WTC11 (cell line): ENCODE data around the gene OST4. TPM values are rescaled to one million over a fixed set of nuclear protein-coding genes. Genes with fewer than 3 reads are reported as not detected.

Experiments
- ATAC-seq: fragments of 200-7000 bp; cut with Tn5 transposase; 2 replicates; pipeline ENCODE4 v1.10.0; 2021; ENCODE audit warnings: mild to moderate bottlenecking, moderate library complexity
- CTCF ChIA-PET: fragments of 300-600 bp; sonication (Branson Sonifier 250); formaldehyde crosslinking; loops from one replicate; lab custom pipeline; 2021; ENCODE audit warnings: antibody characterized with exemption; lab: Charles Lee
- POLR2A ChIA-PET: fragments of 350-600 bp; sonication (Branson Sonifier 250); formaldehyde crosslinking; loops from one replicate; lab custom pipeline; 2021; ENCODE audit warnings: antibody characterized with exemption; lab: Charles Lee
- DNase-seq: peaks from one replicate; pipeline ENCODE4 v3.0.0; 2021; ENCODE audit warnings: low spot score
- H3K27ac Mint-ChIP-seq: 2 replicates; pipeline ENCODE4 v1.8.0; 2021; ENCODE audit warnings: mixed read lengths
- H3K27me3 Mint-ChIP-seq: 2 replicates; pipeline ENCODE4 v1.8.0; 2021; ENCODE audit warnings: low read depth, mild to moderate bottlenecking, moderate library complexity, mixed read lengths
- H3K36me3 Mint-ChIP-seq: 2 replicates; pipeline ENCODE4 v1.8.0; 2021; ENCODE audit warnings: mixed read lengths
- H3K4me1 Mint-ChIP-seq: 2 replicates; pipeline ENCODE4 v1.8.0; 2022; ENCODE audit warnings: mixed read lengths
- H3K4me3 Mint-ChIP-seq: 2 replicates; pipeline ENCODE4 v1.8.0; 2021; ENCODE audit warnings: mild to moderate bottlenecking, moderate library complexity, mixed read lengths
- H3K9me3 Mint-ChIP-seq: 2 replicates; pipeline ENCODE4 v1.8.0; 2021; ENCODE audit warnings: mixed read lengths
- AR ChIP-seq: fragments of 250-450 bp; sonication (Bioruptor Pico); IDR thresholded peaks from 2 replicates; pipeline ENCODE4 v1.9.0; 2021; ENCODE audit warnings: mild to moderate bottlenecking
- ATF2 ChIP-seq: sonication (generic); formaldehyde crosslinking; IDR thresholded peaks from 2 replicates; pipeline ENCODE4 v1.8.1; 2022; ENCODE audit warnings: low read depth, missing genetic modification reagents, borderline replicate concordance
- CBFB ChIP-seq: sonication (generic); formaldehyde crosslinking; IDR thresholded peaks from 2 replicates; pipeline ENCODE4 v1.8.1; 2022; ENCODE audit warnings: mild to moderate bottlenecking, low read depth, missing genetic modification reagents
- CDX4 ChIP-seq: fragments of 250-450 bp; sonication (Bioruptor Pico); IDR thresholded peaks from 2 replicates; pipeline ENCODE4 v1.9.0; 2021; ENCODE audit warnings: moderate library complexity, mild to moderate bottlenecking, inconsistent platforms, borderline replicate concordance
- ESRRA ChIP-seq: sonication (generic); formaldehyde crosslinking; IDR thresholded peaks from 2 replicates; pipeline ENCODE4 v1.8.1; 2022; ENCODE audit warnings: mild to moderate bottlenecking, missing genetic modification reagents, borderline replicate concordance
- FOXP1 ChIP-seq: sonication (generic); formaldehyde crosslinking; IDR thresholded peaks from 2 replicates; pipeline ENCODE4 v1.8.0; 2022; ENCODE audit warnings: missing genetic modification reagents, mild to moderate bottlenecking, moderate library complexity, borderline replicate concordance
- GRHL2 ChIP-seq: fragments of 250-450 bp; sonication (Bioruptor Pico); IDR thresholded peaks from 2 replicates; pipeline ENCODE4 v1.8.0; 2022; ENCODE audit warnings: mild to moderate bottlenecking, moderate library complexity; ENCODE audit not compliant: insufficient replicate concordance, severe bottlenecking
- IRF2 ChIP-seq: sonication (generic); formaldehyde crosslinking; IDR thresholded peaks from 2 replicates; pipeline ENCODE4 v1.8.0; 2022; ENCODE audit warnings: low read depth, missing genetic modification reagents, borderline replicate concordance
- KAT7 ChIP-seq: sonication (generic); formaldehyde crosslinking; IDR thresholded peaks from 2 replicates; pipeline ENCODE4 v1.8.1; 2023; ENCODE audit warnings: missing genetic modification reagents, mild to moderate bottlenecking, borderline replicate concordance
- NFYB ChIP-seq: sonication (generic); formaldehyde crosslinking; conservative IDR thresholded peaks from 2 replicates; pipeline ENCODE4 v1.8.0; 2022; ENCODE audit warnings: low read depth, missing genetic modification reagents
- NR3C1 ChIP-seq: sonication (generic); formaldehyde crosslinking; conservative IDR thresholded peaks from 2 replicates; pipeline ENCODE4 v1.8.1; 2023; ENCODE audit warnings: low read depth, mild to moderate bottlenecking, missing genetic modification reagents
- OVOL2 ChIP-seq: fragments of 250-450 bp; sonication (Bioruptor Pico); IDR thresholded peaks from 2 replicates; pipeline ENCODE4 v1.9.0; 2021; ENCODE audit warnings: mild to moderate bottlenecking, borderline replicate concordance
- STAT6 ChIP-seq: sonication (generic); formaldehyde crosslinking; conservative IDR thresholded peaks from 2 replicates; pipeline ENCODE4 v1.8.1; 2023; ENCODE audit warnings: mild to moderate bottlenecking, low read depth, missing genetic modification reagents, moderate library complexity
- TEAD1 ChIP-seq: sonication (generic); formaldehyde crosslinking; IDR thresholded peaks from 2 replicates; pipeline ENCODE4 v1.8.0; 2022; ENCODE audit warnings: mild to moderate bottlenecking, missing genetic modification reagents
- USF1 ChIP-seq: sonication (generic); formaldehyde crosslinking; IDR thresholded peaks from 2 replicates; pipeline ENCODE4 v1.8.0; 2022; ENCODE audit warnings: mild to moderate bottlenecking, missing genetic modification reagents
- ZBTB43 ChIP-seq: sonication (generic); formaldehyde crosslinking; IDR thresholded peaks from 2 replicates; pipeline ENCODE4 v1.8.1; 2023; ENCODE audit warnings: mild to moderate bottlenecking, missing genetic modification reagents
- ZMAT4 ChIP-seq: fragments of 250-450 bp; sonication (Bioruptor Pico); IDR thresholded peaks from 2 replicates; pipeline ENCODE4 v1.9.0; 2021; ENCODE audit warnings: mild to moderate bottlenecking
- ZNF138 ChIP-seq: sonication (generic); formaldehyde crosslinking; conservative IDR thresholded peaks from 2 replicates; pipeline ENCODE4 v1.8.1; 2022; ENCODE audit warnings: mild to moderate bottlenecking, moderate library complexity, missing genetic modification reagents
- ZNF423 ChIP-seq: fragments of 250-450 bp; sonication (Bioruptor Pico); IDR thresholded peaks from 2 replicates; pipeline ENCODE4 v2.1.2; 2022; ENCODE audit warnings: mild to moderate bottlenecking, moderate library complexity
- ZNF425 ChIP-seq: fragments of 250-450 bp; sonication (Bioruptor Pico); conservative IDR thresholded peaks from 2 replicates; pipeline ENCODE4 v1.9.0; 2021; ENCODE audit warnings: mild to moderate bottlenecking
- total RNA-seq: library from RNA; stranded (reverse); gene quantifications from 3 replicates; pipeline ENCODE4 v1.2.3, GENCODE V29; 2021

The OST4 gene
- total RNA-seq, 1 experiment from 2014 or later, result 210 TPM

- peaks cover 3% of the 10 kb centered on the region for H3K4me1 Mint-ChIP-seq
- no peaks in the 10 kb centered on the region for H3K27me3 Mint-ChIP-seq
- no peak overlapping the region for H3K27ac Mint-ChIP-seq
- DNase-seq (no peak), ATAC-seq (no peak)
- no peaks in the 10 kb centered on the region for H3K9me3 Mint-ChIP-seq
- no peak for TF ChIP-seq ZMAT4
- TF ChIP-seq CDX4 (CRISPR knock-in tag), result no peak
- TF ChIP-seq CBFB, result no peak
- no peak for TF ChIP-seq GRHL2 (CRISPR knock-in tag)
- no peak for TF ChIP-seq ATF2
- TF ChIP-seq IRF2 (CRISPR knock-in tag), result no peak
- no peak for TF ChIP-seq KAT7 (CRISPR knock-in tag)
- no peak overlapping the region for H3K4me3 Mint-ChIP-seq
- POLR2A ChIA-PET, result no interaction called here
- CTCF ChIA-PET, result no interaction called here
- H3K36me3 Mint-ChIP-seq, result peaks cover 29% of the 10 kb centered on the region
These were observed 14.3 kb downstream of the OST4 start for GRCh38 chr2:27057184-27057583.

GRCh38 chr2:27054721-27055120, 16.7 kb downstream of the OST4 start:
- TF ChIP-seq USF1 (CRISPR knock-in tag) (no peak), NFYB (no peak), AR (no peak), ZNF425 (no peak)
- CTCF ChIA-PET, result interaction anchor here (1.6 to 1.9 kb wide), 2 partner anchors 26 to 30 kb away, joined by 4 to 5 read pairs; no protein-coding TSS in a partner anchor
- POLR2A ChIA-PET, result no interaction called here
- Mint-ChIP-seq H3K27me3 (peaks cover 6% of the 10 kb centered on the region), H3K4me3 (no peak overlapping the region), H3K4me1 (peaks cover 5% of the 10 kb centered on the region), H3K9me3 (no peaks in the 10 kb centered on the region), H3K27ac (no peak overlapping the region), H3K36me3 (peaks cover 26% of the 10 kb centered on the region)
- ATAC-seq (no peak), DNase-seq (no peak)

GRCh38 chr2:27053776-27054175, 17.7 kb downstream of the OST4 start:
- no peak overlapping the region for H3K4me3 Mint-ChIP-seq
- CTCF ChIA-PET, result interaction anchor here (1.6 to 1.9 kb wide), 2 partner anchors 27 to 29 kb away, joined by 4 to 5 read pairs; no protein-coding TSS in a partner anchor
- TF ChIP-seq FOXP1 (CRISPR knock-in tag) (no peak), TEAD1 (CRISPR knock-in tag) (no peak), ZBTB43 (no peak), ZNF423 (CRISPR knock-in tag) (no peak), NR3C1 (CRISPR knock-in tag) (no peak), OVOL2 (CRISPR knock-in tag) (no peak), STAT6 (CRISPR knock-in tag) (no peak), ZNF138 (no peak), ESRRA (CRISPR knock-in tag) (no peak)

More at GRCh38 chr2:27053776-27054175, 17.7 kb downstream of the OST4 start:
- Mint-ChIP-seq H3K9me3 (no peaks in the 10 kb centered on the region), H3K36me3 (peaks cover 26% of the 10 kb centered on the region), H3K4me1 (peaks cover 12% of the 10 kb centered on the region), H3K27me3 (peaks cover 6% of the 10 kb centered on the region), H3K27ac (no peak overlapping the region)
- POLR2A ChIA-PET, result no interaction called here
- DNase-seq, result no peak
- ATAC-seq, result no peak
